NCI-H345 (cell line): Measurements from ENCODE around the gene OR10H5.
"Not testable (repeated sequence)": the region's sequence is repeated elsewhere in the genome, so short reads cannot be mapped to it uniquely, and the experiment has no call there.

ENCODE experiments used
- DNase-seq: peaks from one replicate; lab custom pipeline; 2025; lab: John Stamatoyannopoulos, UW

The OR10H5 gene

DNA sequence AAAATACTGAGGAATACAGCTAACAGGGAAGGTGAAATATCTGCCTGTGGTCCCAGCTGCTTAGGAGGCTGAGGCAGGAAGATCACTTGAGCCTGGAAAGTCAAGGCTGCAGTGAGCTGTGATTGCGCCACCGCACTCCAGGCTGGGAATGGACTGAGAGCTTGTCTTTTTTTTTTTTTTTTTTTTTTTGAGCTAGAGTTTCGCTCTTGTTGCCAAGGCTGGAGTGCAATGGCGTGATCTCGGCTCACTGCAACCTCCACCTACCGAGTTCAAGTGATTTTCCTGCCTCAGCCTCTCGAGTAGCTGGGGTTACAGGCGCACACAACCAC lies 56.4 kb downstream of the OR10H5 start:
- not testable (repeated sequence) for DNase-seq

DNA sequence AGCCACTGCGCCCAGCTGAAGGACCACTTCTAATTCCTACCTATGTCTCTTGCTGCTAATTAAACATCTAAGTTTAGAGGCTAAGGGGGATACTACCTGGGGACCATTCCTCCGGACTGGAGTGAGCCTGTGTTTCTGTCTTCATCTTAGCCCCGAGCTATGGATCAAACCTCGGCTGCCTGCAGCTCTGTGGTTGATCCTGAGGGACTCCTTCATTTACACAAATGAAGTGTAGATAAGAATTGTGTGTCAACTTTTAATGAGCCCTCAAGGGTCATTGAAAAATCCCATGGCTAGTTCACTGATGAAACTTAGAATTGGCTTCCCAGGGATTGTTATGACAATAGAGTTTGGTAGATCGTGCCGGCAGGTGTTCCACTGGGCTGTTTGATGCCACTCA lies 59.5 kb downstream of the OR10H5 start:
- DNase-seq: no peak

- DNase-seq: no peak
Measured at GRCh38 chr19:15850385-15850784, 62.9 kb downstream of the OR10H5 start.
